ENCODE measurements around the gene VSIG10L.

- TF ChIP-seq POLR2A (IDR thresholded peaks at IDR 0.05; ENCODE audit: borderline replicate concordance, extremely low read depth, insufficient read depth, insufficient read length) (no peak), CTCF (IDR thresholded peaks at IDR 0.05 in 2 of 3, conservative IDR thresholded peaks at IDR 0.05 in 1 of 3; ENCODE audit: borderline replicate concordance in 1 of 3, insufficient read depth in 1 of 3, low read depth in 2 of 3, low read length in 2 of 3) (no peak), TCF7L2 (IDR thresholded peaks at IDR 0.05; ENCODE audit: borderline replicate concordance, extremely low read depth, insufficient read depth, insufficient read length) (no peak), ZNF274 (IDR thresholded peaks at IDR 0.05; ENCODE audit: low read depth, low read length) (no peak), ZBTB33 (IDR thresholded peaks at IDR 0.05; ENCODE audit: extremely low read depth, insufficient replicate concordance, low read length) (no peak), EGR1 (IDR thresholded peaks at IDR 0.05; ENCODE audit: low read depth) (no peak), POLR2AphosphoS5 (IDR thresholded peaks at IDR 0.05; ENCODE audit: low read depth, low read length) (no peak), REST (IDR thresholded peaks at IDR 0.05; ENCODE audit: low read depth) (no peak), JUND (IDR thresholded peaks at IDR 0.05) (no peak), EZH2 (IDR thresholded peaks at IDR 0.05) (no peak), ATF3 (IDR thresholded peaks at IDR 0.05) (no peak)
These were observed 36.5 kb downstream of the VSIG10L start for GRCh38 chr19:51305479-51305878.

Data from HCT116 (cell line).